NCI-H146 treated with DMSO at 0.1 percent for 48 hours (cell line): Measurements from ENCODE around the gene GPR137C.
"Not testable (repeated sequence)": the region's sequence is repeated elsewhere in the genome, so short reads cannot be mapped to it uniquely, and the experiment has no call there.

Source experiments
- DNase-seq: peaks from one replicate; lab custom pipeline; 2025; ENCODE audit not compliant: unreplicated experiment; lab: John Stamatoyannopoulos, UW

The GPR137C gene

DNA sequence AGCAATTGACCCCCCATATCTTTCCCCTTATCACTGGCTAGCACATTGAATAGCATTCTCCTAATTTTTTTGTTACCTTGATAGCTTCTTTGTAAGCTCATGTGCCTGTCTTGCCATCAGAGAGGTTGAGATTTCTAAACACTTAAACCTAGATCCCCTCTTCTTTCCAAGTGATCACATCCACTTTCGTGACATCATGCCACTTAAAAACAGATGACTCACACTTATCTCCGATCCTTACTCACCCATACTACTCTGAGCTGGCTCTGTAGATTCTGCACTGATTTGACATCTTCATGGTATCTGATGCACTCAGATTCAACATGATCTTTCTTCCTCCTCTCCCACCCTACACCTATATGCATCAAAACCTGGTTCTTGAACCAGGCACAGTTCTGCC lies 10.5 kb downstream of the GPR137C start:
- DNase-seq = no peak

DNA sequence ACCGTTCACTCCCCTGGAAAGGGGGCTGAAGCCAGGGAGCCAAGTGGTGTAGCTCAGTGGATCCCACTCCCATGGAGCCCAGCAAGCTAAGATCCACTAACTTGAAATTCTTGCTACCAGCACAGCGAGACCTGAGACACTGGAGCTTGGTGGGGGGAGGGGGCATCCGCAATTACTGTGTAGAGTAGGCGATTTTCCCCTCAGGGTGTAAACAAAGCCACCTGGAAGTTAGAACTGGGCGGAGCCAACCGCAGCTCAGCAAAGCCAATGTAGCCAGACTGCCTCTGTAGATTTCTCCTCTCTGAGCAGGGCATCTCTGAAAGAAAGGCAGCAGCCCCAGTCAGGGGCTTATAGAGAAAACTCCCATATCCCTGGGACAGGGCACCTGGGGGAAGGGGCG lies 15.8 kb downstream of the GPR137C start:
- not testable (repeated sequence) for DNase-seq

DNA sequence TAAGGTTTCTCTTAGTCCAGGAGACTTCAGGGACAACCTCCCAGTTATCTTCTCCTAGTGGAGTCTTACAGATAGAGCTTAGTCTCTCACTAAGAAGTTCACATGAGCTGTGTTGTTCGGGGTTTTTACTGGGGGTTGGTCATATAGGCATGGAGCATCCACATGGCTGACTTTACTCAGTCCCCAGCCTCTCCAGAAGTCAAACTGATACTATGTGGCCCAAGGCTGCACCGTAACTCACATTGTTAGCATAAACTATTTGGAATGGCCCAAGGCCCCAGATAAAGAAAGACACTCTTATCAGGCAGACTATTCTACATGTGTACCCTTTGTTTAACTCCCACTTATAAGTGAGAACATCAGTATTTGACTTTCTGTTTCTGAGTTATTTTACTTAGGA lies 23.2 kb downstream of the GPR137C start:
- DNase-seq = no peak

DNA sequence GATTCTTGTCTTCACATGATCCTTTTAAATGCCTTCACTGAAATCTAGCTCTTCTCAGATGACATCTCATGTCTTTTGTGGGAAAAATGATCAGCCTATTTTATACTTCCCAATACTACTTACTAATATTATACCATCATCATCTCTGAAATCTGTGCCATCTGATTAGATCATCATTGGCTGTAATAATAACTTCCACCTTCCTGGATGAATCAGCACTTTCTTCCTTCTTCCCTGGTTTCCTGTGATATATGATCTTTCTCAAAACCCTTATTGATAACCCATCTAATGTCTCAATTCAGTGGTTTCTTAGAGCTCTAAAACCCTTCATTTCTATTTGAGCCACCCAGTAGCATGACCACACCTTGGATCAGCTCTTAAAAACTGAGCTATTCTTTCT lies 30.9 kb downstream of the GPR137C start:
- DNase-seq = no peak

DNA sequence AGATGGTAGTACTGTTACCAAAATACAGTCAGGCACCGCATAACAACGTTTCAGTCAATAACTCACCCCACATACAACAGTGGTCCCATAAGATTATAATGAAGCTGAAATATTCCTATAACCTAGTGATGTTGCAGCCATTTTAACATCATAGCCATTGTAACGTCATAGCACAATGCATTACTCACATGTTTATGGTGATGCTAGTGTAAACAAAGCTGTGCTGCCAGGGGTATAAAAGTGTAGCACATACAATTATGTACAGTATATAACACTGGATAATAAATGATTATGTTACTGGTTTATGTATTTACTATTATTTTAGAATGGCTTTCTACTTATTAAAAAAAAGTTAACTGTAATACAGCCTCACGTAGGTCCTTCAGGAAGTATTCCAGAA lies 37.0 kb downstream of the GPR137C start:
- no peak for DNase-seq

DNA sequence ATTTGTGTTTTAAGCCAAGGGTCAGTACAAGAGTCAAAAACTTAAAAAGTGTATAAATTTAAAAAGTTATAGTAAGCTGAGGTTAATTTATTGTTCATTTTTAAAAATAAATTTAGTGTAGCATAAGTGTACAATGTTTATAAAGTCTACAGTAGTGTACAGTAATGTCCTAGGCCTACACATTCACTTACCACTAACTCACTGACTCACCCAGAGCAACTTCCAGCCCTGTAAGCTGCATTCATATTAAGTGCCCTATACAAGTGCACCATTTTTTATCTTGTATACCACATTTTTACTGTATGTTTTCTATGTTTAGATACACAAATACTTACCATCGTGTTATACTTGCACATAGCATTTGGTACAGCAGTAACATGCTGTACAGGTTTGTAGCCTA lies 37.7 kb downstream of the GPR137C start:
- no peak for DNase-seq

DNA sequence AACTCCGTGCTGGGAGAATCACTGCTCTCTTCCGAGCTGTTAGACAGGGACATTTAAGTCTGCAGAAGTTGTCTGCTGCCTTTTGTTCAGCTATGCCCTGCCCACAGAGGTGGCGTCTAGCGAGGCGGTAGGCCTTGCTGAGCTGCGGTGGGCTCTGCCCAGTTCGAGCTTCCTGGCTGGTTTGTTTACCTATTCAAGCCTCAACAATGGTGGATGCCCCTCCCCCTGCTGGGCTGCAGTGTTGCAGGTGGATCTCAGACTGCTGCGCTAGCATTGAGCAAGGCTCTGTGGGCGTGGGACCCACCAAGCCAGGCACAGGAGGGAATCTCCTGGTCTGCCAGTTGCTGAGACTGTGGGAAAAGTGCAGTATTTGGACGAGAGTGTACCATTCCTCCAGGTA lies 43.7 kb downstream of the GPR137C start:
- peak; percentile 0 for DNase-seq

DNA sequence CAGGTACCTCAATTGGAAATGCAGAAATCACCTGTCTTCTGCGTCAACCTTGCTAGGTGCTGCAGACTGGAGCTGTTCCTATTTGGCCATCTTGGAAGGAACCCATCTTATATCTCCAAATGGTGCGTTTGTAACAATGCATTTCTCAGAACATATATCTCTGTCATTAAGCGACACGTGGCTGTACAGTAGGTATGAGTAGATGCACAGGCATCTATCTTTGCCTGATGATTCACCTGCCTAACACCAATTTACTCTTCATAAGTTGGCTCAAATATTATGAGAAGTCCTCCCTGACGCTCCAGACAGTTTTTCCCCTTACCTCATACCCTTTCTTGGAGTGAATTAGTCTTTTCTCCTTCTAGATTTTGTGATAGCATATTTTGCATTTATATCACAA lies 44.2 kb downstream of the GPR137C start:
- DNase-seq = no peak

DNA sequence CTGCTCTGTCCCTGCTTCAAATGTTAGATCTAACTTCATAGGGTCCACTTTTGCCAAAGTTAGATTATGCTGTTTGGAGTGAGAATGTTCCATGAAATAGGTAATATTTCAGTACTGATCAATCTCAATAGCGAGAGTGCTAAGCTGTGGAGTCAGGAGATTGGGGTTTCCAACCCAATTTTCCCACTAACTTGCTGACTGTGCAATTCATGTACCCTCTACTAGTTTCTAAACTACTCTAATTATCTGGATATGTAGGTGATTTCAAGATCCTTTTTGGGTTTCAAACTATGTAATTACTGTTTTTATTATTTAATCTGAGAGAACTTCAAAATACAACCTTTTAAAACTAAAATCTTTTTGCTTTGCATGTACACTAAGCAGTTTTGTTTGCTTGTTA lies 45.9 kb downstream of the GPR137C start:
- no peak for DNase-seq

DNA sequence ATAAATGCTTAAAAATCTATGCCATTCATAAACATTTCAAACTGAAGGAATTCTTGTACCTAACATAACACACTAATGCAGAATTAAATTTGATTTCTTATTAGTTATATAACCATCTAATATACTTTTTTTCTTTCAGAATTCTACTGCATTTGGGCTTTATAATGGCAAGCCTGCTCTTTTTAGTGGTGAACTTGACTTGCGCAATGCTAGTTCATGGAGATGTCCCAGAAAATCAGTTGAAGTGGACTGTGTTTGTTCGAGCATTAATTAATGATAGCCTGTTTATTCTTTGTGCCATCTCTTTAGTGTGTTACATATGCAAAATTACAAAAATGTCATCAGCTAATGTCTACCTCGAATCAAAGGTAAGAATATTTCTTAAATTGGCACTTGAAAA lies 47.3 kb downstream of the GPR137C start:
- DNase-seq = no peak

DNA sequence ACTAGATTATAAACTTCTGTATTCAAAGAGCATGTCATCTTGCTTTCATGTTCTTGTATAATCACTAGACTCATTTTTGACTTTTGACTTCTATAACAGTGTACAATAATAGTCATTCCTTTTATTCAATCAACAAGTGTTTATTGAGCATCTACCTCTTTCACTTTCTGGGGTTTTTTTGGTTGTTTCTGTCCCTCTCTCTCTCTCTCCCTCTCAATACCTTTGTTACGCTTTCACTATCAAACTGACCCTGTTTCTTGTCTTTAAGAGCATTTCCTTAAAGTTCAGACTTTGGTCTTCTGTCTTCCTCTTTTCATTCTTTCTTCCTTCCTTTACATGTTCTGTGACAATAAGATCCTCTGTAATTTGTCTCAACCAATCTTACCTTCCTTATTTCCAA lies 49.5 kb downstream of the GPR137C start:
- DNase-seq = no peak

DNA sequence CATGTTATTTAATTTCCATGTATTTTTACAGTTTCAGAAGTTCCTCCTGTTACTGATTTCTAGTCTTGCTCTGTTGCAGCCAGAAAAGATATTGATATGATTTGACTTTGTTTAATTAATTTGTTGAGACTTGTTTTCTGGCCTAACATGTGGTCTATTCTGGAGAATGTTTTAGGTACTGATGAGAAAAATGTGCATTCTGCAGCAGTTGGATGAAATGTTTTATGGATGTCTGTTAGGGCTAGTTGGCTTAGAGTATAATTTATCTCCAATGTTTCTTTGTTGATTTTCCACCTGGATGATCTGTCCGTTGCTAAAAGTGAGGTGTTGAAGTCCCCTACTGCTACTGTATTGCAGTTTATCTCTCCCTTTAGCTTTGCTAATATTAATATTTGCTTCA lies 54.4 kb downstream of the GPR137C start:
- DNase-seq = no peak

DNA sequence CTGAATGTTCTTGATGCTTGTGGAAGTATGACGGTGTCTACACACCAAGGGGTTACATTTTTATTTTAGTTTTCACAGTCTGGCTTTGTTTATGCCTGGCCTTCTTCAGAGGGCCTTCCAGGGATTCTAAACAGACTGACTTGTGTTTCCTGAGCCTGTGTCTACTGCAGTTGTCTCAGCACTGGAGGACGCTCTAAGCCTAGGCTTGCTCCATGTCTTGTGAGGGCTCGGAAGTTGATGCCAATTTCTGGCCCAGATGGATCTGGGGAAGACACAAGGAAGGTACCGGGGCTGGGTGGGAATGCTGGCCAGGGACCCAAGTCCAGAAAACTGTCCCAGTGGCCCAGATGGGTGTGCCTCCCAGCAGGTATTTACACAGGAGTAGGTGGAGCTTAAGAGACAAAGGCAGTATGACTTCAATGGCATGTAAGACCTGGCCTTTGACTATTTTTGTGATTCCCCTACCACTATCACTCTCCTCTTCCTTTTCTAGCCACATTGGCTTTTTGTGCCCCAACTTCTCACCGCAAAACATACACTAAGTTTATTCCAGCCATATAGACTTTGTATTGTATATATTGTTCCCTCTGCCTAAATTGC lies 56.9 kb downstream of the GPR137C start:
- no peak for DNase-seq

DNA sequence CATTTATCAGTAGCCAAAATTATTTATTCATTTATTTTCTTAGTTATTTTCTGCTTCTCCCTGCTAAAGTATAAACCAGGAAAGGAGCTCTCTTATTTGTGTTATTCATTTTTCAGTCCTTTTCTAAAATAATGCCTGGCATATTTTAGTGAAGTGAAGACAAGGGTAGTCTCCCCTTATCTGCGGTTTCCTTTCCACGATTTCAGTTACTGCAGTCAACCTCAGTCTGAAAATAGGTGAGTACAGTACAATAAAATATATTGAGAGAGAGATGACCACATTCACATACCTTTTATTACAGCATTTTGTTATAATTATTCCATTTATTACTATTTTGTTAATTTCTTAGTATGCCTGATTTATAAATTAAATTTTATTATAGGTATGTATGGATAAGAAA lies 57.6 kb downstream of the GPR137C start:
- DNase-seq = no peak

DNA sequence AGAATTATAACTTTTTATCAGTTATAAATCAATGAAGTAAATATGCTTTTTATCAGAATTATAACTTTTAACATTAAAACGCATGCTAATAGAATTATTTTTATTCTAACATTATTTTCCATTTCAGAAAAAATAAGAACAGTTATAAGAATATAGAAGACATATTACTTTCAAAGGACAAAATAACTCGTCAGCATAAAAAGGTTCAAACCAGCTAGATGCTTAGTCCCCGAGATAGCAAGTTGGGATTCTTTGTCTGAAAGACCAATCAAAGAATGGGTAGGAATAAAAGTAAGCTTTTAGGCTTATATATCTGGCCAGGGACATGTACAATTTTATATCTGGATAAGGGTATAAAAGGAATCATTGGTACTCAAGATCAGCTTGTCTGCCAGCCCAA lies 66.0 kb downstream of the GPR137C start:
- DNase-seq = no peak

DNA sequence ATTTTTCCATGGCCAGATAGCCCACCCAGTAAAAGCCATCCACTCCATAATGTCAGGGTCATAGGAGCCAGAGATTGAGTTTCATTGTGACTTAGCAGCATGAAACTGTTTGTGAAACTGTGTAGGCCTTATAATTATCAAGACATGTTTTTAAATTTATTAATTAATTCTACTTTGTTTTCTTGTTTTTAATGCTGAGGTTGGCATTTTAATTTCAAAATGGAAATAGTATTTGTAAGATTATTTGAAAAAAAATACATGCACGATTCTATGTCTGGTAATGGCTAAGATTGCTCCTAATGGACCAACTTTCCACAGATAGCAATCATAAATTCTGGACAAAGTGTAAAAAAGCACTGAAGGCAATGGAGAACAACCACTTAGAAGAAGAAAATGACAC lies 67.1 kb downstream of the GPR137C start:
- DNase-seq = no peak

DNA sequence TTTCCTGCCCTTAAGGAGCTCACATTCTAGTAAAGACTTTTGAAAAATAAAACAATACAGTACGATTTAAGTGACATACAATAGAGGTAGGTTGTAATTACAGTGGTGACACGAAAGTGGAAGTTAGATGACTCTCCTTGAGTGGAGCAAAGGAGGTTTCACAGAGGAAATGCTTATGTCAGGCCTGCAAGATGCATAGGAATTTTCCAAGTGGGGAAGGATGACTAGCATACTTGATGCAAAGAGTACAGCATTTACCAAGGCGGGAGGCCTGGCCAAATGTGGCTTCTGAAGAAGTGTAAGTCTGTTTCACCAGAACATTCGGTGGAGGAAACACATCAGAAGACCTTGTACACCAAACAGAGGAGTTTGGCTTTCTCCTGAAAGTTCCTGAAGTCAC lies 87.5 kb downstream of the GPR137C start:
- no peak for DNase-seq

DNA sequence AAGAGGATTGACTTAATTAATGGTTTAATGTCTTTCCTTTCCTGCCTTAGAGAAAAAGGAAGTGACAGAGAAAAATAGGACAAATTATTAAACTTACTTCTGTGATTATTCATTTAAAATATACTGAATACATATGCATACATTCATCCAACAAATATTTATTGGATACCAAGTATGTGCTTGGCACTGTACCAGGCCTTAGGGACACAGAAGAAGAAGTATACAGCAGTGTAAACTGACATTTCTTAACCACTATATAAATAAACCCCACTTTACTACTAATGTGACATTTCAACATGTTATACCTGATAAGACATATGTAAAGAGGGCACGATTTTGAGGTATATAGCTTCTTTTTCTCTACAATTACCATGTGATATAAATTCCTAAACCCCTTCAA lies 89.1 kb downstream of the GPR137C start:
- DNase-seq = no peak

DNA sequence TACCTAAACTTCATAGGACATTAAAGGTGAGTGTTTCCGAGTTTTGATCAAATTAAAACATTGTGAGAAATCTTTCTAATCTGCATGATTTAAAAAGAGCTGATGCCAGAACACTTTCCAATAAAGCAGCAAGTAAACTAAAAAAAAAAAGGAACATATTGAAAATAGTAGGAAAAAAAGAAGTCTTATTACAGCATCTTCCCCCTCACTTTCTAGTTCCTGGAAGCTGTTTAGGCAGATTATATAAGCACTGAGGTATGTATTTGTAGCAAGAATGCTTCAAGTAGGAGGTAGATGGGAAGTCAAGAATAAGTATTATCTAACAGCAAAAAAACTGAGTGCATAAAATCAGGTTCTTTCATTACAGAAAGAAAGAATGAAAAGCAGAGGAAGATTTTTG lies 96.9 kb downstream of the GPR137C start:
- no peak for DNase-seq

DNA sequence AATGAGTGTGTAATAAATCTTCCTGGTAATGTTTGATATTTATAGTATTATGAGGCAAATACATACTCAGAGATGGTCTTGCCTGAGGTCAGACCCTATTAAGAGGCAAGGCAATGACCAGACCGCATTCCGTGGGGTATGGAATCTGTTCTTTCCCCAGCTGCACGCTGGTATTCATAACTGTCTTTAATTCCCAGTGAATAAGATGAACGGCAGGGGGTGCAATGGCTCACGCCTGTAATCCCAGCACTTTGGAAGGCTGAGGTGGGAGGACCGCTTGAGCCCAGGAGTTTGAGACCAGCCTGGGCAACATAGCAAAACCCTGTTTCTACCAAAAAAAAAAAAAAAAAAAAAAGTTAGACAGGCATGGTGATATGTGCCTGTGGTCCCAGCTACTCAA lies 98.1 kb downstream of the GPR137C start:
- DNase-seq = peak; percentile 2

DNA sequence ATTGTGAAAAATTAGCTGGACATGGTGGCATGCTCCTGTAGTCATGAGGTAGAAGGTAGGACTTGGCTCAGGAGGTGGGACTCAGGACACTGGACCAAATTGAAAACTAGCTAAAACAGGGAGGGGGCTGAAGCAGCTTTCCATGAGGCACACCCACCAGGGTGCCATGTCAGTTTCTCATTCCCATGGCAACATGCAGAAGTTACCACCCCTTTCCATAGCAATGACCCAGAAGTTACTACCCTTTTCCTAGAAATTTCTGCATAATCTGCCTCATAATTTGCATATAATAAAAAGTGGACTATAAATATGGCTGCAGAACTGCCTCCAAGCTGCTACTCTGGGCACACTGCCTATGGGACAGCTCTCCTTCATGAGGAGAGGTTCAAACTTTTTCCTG lies 104.3 kb downstream of the GPR137C start:
- DNase-seq = no peak

DNA sequence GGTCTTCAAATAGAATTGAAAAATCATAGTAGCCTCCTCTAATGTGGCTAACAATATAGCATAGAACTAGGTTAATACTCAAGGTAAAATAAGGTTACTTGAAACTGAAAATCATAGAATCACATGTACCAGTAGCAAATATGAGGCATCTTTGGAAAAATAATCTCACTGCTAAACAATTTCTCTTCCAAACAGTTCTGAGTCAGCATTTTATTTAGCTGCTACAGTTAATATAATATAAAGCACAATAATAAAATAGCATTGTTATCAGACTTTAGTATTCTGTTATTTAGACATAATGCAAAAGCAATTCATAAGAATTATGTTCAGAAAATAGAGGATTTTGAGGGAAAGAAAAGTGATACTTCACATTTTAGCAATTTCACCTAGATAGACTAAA lies 107.7 kb downstream of the GPR137C start:
- DNase-seq = no peak

DNA sequence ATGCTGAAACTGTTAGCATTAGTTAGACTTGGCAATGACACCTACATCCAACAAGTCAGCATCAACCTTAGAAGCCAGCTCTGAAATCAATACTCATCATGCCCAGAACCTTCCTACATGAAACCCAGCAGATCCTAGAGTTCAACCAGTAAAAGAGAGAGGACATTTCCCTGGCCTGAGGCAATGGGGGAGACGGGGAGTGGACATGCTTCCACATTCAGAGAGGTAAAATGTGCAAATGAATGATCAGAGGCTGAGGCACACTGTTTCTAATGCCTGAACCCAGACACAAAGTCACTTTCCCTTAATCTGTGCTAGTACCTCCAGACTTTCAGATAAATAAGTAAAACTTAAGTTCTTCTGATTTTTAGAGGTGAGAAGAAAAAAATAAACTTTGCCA lies 108.2 kb downstream of the GPR137C start:
- DNase-seq = no peak

DNA sequence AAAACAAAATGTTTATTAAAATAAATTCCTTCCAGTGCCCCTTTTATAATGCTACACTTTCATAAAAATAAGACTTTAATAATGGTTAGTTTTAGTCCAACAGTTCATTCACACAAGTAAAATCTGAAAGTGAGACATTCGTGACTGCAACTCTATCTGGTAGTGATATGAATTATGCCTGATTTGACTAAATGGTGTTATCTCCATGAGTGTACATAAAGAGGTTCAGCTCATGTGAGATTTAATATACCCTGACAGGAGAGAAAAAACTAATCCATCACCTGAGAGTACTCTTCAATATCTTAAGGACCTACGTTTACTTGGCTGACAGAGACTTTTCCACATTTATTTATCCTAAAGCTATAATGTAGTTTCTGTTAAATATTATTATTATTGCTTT lies 108.7 kb downstream of the GPR137C start:
- DNase-seq = no peak
